ENCODE results near the gene SLC6A3. TPM values are rescaled to one million over a fixed set of nuclear protein-coding genes. Genes with fewer than 3 reads are reported as not detected.
A peak's percentile ranks its signal among the peaks of the same experiment; 100 is the strongest.

SLC6A3 gene
- total RNA-seq, 2 experiments from 2014 or later, result not detected

- H3K27ac ChIP-seq (ENCODE audit: low read depth, low read length, poor library complexity, severe bottlenecking), result no peak overlapping the region
- no peak overlapping the region for H3K4me2 ChIP-seq (ENCODE audit: low read length)
- TF ChIP-seq CTCF (conservative IDR thresholded peaks at IDR 0.05; ENCODE audit: low read length) (no peak), EZH2phosphoT487 (IDR thresholded peaks at IDR 0.05; ENCODE audit: borderline replicate concordance, low read depth, low read length) (no peak)
- intact Hi-C loops (cut with micrococcal nuclease; ENCODE audit: unreplicated experiment), result no loop called here
- H2AFZ ChIP-seq (ENCODE audit: low read length), result no peak overlapping the region
- H3K36me3 ChIP-seq (ENCODE audit: insufficient read depth, low read length), result peaks cover 57% of the 10 kb centered on the region
- ChIA-PET CTCF (ENCODE audit: unreplicated experiment) (no interaction called here), POLR2A (interaction anchor here (0.7 kb wide), 1 partner anchor 107 kb away, joined by 4 read pairs; no protein-coding TSS in a partner anchor)
- no peaks in the 10 kb centered on the region for H3K79me2 ChIP-seq (ENCODE audit: insufficient read depth, low read depth, low read length)
- peaks cover 46% of the 10 kb centered on the region for H3K4me1 ChIP-seq (ENCODE audit: insufficient read depth, low read length, poor library complexity, severe bottlenecking)
- BruUV-seq (replicated peaks), result no TSS peak
- DNase-seq (ENCODE audit: low spot score), result no peak
- H3K4me3 ChIP-seq (ENCODE audit: low read depth, low read length, poor library complexity, severe bottlenecking), result no peak overlapping the region
- no peaks in the 10 kb centered on the region for H3K9me3 ChIP-seq (ENCODE audit: low read length)
- no peaks in the 10 kb centered on the region for H4K20me1 ChIP-seq (ENCODE audit: insufficient read depth, low read length)
- no peaks in the 10 kb centered on the region for H3K9me2 ChIP-seq (ENCODE audit: insufficient read depth, low read length)
Measured at GRCh38 chr5:1483064-1483463, 37.8 kb upstream of the SLC6A3 start.

- no peak for DNase-seq (ENCODE audit: low spot score)
- Histone ChIP-seq H4K20me1 (ENCODE audit: insufficient read depth, low read length) (no peaks in the 10 kb centered on the region), H3K36me3 (ENCODE audit: insufficient read depth, low read length) (peaks cover 55% of the 10 kb centered on the region), H3K4me2 (ENCODE audit: low read length) (peak overlapping the region; percentile 21; the same call in 1 of the 2 replicates), H3K4me1 (ENCODE audit: insufficient read depth, low read length, poor library complexity, severe bottlenecking) (peaks cover 46% of the 10 kb centered on the region), H3K9me3 (ENCODE audit: low read length) (no peaks in the 10 kb centered on the region), H3K79me2 (ENCODE audit: insufficient read depth, low read depth, low read length) (no peaks in the 10 kb centered on the region), H2AFZ (ENCODE audit: low read length) (no peak overlapping the region), H3K27ac (ENCODE audit: low read depth, low read length, poor library complexity, severe bottlenecking) (peak overlapping the region; percentile 44), H3K4me3 (ENCODE audit: low read depth, low read length, poor library complexity, severe bottlenecking) (no peak overlapping the region), H3K9me2 (ENCODE audit: insufficient read depth, low read length) (no peaks in the 10 kb centered on the region)
- no TSS peak for BruUV-seq (replicated peaks)
- no peak for TF ChIP-seq CTCF (conservative IDR thresholded peaks at IDR 0.05; ENCODE audit: low read length)
- TF ChIP-seq EZH2phosphoT487 (IDR thresholded peaks at IDR 0.05; ENCODE audit: borderline replicate concordance, low read depth, low read length), result no peak
- ChIA-PET POLR2A (interaction anchor here (0.7 kb wide), 1 partner anchor 12 kb away, joined by 4 read pairs; no protein-coding TSS in a partner anchor), CTCF (ENCODE audit: unreplicated experiment) (interaction anchor here (0.9 kb wide), 1 partner anchor 40 kb away, joined by 3 read pairs; no protein-coding TSS in a partner anchor)
- intact Hi-C loops (cut with micrococcal nuclease; ENCODE audit: unreplicated experiment), result no loop called here
Measured at GRCh38 chr5:1481959-1482331, 36.7 kb upstream of the SLC6A3 start.

GRCh38 chr5:1481266-1481958, 36.2 kb upstream of the SLC6A3 start:
- H4K20me1 ChIP-seq (ENCODE audit: insufficient read depth, low read length), result no peaks in the 10 kb centered on the region
- no peaks in the 10 kb centered on the region for H3K9me3 ChIP-seq (ENCODE audit: low read length)
- H3K4me3 ChIP-seq (ENCODE audit: low read depth, low read length, poor library complexity, severe bottlenecking), result no peak overlapping the region
- no peaks in the 10 kb centered on the region for H3K79me2 ChIP-seq (ENCODE audit: insufficient read depth, low read depth, low read length)
- ChIA-PET CTCF (ENCODE audit: unreplicated experiment) (no interaction called here), POLR2A (interaction anchor here (0.7 kb wide), 1 partner anchor 11 kb away, joined by 4 read pairs; no protein-coding TSS in a partner anchor)
- peak; percentile 30 for DNase-seq (ENCODE audit: low spot score)
- H3K27ac ChIP-seq (ENCODE audit: low read depth, low read length, poor library complexity, severe bottlenecking), result peak overlapping the region; percentile 44
- no peak for TF ChIP-seq EZH2phosphoT487 (IDR thresholded peaks at IDR 0.05; ENCODE audit: borderline replicate concordance, low read depth, low read length)
- TF ChIP-seq CTCF (conservative IDR thresholded peaks at IDR 0.05; ENCODE audit: low read length), result no peak
- H3K9me2 ChIP-seq (ENCODE audit: insufficient read depth, low read length), result no peaks in the 10 kb centered on the region
- peaks cover 55% of the 10 kb centered on the region for H3K36me3 ChIP-seq (ENCODE audit: insufficient read depth, low read length)
- H3K4me1 ChIP-seq (ENCODE audit: insufficient read depth, low read length, poor library complexity, severe bottlenecking), result peaks cover 46% of the 10 kb centered on the region
- intact Hi-C loops (cut with micrococcal nuclease; ENCODE audit: unreplicated experiment), result no loop called here
- H2AFZ ChIP-seq (ENCODE audit: low read length), result no peak overlapping the region
- no TSS peak for BruUV-seq (replicated peaks)
- H3K4me2 ChIP-seq (ENCODE audit: low read length), result peak overlapping the region; percentile 21; the same call in 1 of the 2 replicates

All from OCI-LY7 (cell line).